Fibroblast of lung (primary cell): ENCODE measurements around the gene RANBP3. TPM values are rescaled to one million over a fixed set of nuclear protein-coding genes. Genes with fewer than 3 reads are reported as not detected.
"Not testable (repeated sequence)": the region's sequence is repeated elsewhere in the genome, so short reads cannot be mapped to it uniquely, and the experiment has no call there.

Experiments
- DNase-seq, 2 donors: peaks; one replicate each; pipeline versions ENCODE4 v3.0.0 to v3.0.0-alpha.2; 2010; ENCODE audit warnings: low read depth in 2 of 2
- H2AFZ ChIP-seq: 2 replicates; pipeline ENCODE4 v1.5.1; 2012; ENCODE audit warnings: low read length, control low read depth, inconsistent platforms
- H3K27ac ChIP-seq: 2 replicates; pipeline ENCODE4 v1.5.1; 2011; ENCODE audit warnings: low read length, control low read depth; ENCODE audit not compliant: insufficient read depth
- H3K27me3 ChIP-seq: 2 replicates; pipeline ENCODE4 v1.5.1; 2011; ENCODE audit warnings: mild to moderate bottlenecking, low read length; ENCODE audit not compliant: control insufficient read depth, insufficient read depth
- H3K36me3 ChIP-seq: 2 replicates; pipeline ENCODE4 v1.5.1; 2011; ENCODE audit warnings: low read length; ENCODE audit not compliant: control insufficient read depth, insufficient read depth
- H3K4me1 ChIP-seq: 2 replicates; pipeline ENCODE4 v1.5.1; 2011; ENCODE audit warnings: low read length; ENCODE audit not compliant: control insufficient read depth, insufficient read depth; ENCODE audit errors: extremely low read depth
- H3K4me2 ChIP-seq: 2 replicates; pipeline ENCODE4 v1.5.1; 2011; ENCODE audit warnings: low read length, control low read depth; ENCODE audit not compliant: insufficient read depth; ENCODE audit errors: extremely low read depth
- H3K4me3 ChIP-seq, 4 experiments: fragments of 200-600 bp in 1 of 4; sonication (generic) in 1 of 4; replicated peaks in 1 of 4; 2 replicates each; pipeline ENCODE4 v1.5.1; 2011 to 2016; ENCODE audit warnings: low read length in 4 of 4, low read depth in 3 of 4, mild to moderate bottlenecking in 3 of 4, control low read depth in 2 of 4, inconsistent platforms in 1 of 4, mixed read lengths in 1 of 4; ENCODE audit not compliant: insufficient read depth in 1 of 4; ENCODE audit errors: control extremely low read depth in 1 of 4
- H3K79me2 ChIP-seq: 2 replicates; pipeline ENCODE4 v1.5.1; 2012; ENCODE audit warnings: mild to moderate bottlenecking, low read length, inconsistent platforms; ENCODE audit not compliant: control insufficient read depth, insufficient read depth
- H3K9ac ChIP-seq: 2 replicates; pipeline ENCODE4 v1.5.1; 2011; ENCODE audit warnings: mild to moderate bottlenecking, low read length, control low read depth; ENCODE audit not compliant: insufficient read depth
- H3K9me3 ChIP-seq: 2 replicates; pipeline ENCODE4 v1.5.1; 2012; ENCODE audit warnings: low read depth, low read length; ENCODE audit not compliant: control insufficient read depth, insufficient read depth
- H4K20me1 ChIP-seq: 2 replicates; pipeline ENCODE4 v1.5.1; 2011; ENCODE audit warnings: low read length; ENCODE audit not compliant: control insufficient read depth, insufficient read depth; ENCODE audit errors: extremely low read depth
- CTCF ChIP-seq, 2 donors: IDR thresholded peaks in 1 of 2; conservative IDR thresholded peaks in 1 of 2; 1 replicate in 1 of 2; 2 replicates in 1 of 2; pipeline ENCODE4 v1.5.1; 2011 to 2012; ENCODE audit warnings: low read length in 2 of 2, control low read depth in 1 of 2, inconsistent platforms in 1 of 2, low read depth in 1 of 2, mild to moderate bottlenecking in 1 of 2
- EZH2 ChIP-seq: IDR thresholded peaks from 2 replicates; pipeline ENCODE4 v1.5.1; 2012; ENCODE audit warnings: low read length, control low read depth, mild to moderate bottlenecking; ENCODE audit errors: missing control alignments
- polyA plus RNA-seq, 2 donors: library from polyadenylated mRNA; depleted of rRNA in 1 of 2; stranded (reverse) in 1 of 2; unstranded in 1 of 2; fragments of >200 nt; gene quantifications; 2 replicates each; pipeline ENCODE4 v1.2.1, GENCODE V29; 2011 to 2012; ENCODE audit warnings: missing spikeins in 1 of 2
- total RNA-seq: library from RNA; depleted of rRNA; stranded (reverse); fragments of >200 nt; gene quantifications from 2 replicates; pipeline ENCODE4 v1.2.1, GENCODE V29; 2014

The RANBP3 gene
- total and polyA plus RNA-seq, 2 donors (not counting 1 experiment from before 2014, with no cell fraction given): 39.8 to 59.4 TPM

GRCh38 chr19:5961969-5962945 lies 15.7 kb downstream of the RANBP3 start:
- H3K4me2 ChIP-seq: peak overlapping the region; percentile 17
- peaks cover 44% of the 10 kb centered on the region for H3K4me1 ChIP-seq
- no peaks in the 10 kb centered on the region for H3K27me3 ChIP-seq
- H3K36me3 ChIP-seq: peaks cover 1% of the 10 kb centered on the region
- TF ChIP-seq CTCF (conservative IDR thresholded peaks at IDR 0.05 in 1 of 2, IDR thresholded peaks at IDR 0.05 in 1 of 2; ENCODE audit: low read depth in 1 of 2, low read length in 2 of 2): no peak
- no peak for TF ChIP-seq EZH2
- H3K9ac ChIP-seq: peak overlapping the region; percentile 48
- H3K79me2 ChIP-seq: peaks cover 91% of the 10 kb centered on the region
- peak; percentile 23 to 69 for DNase-seq
- peaks cover 1% of the 10 kb centered on the region for H4K20me1 ChIP-seq
- H3K27ac ChIP-seq: peak overlapping the region; percentile 49
- no peaks in the 10 kb centered on the region for H3K9me3 ChIP-seq
- H2AFZ ChIP-seq: no peak overlapping the region
- H3K4me3 ChIP-seq: no peak overlapping the region

- H3K4me1 ChIP-seq: peaks cover 37% of the 10 kb centered on the region
- H3K27me3 ChIP-seq, H3K9me3 ChIP-seq, H2AFZ ChIP-seq, DNase-seq, H3K36me3 ChIP-seq, H3K4me3 ChIP-seq, H4K20me1 ChIP-seq: not testable (repeated sequence)
- H3K27ac ChIP-seq: peak overlapping the region; percentile 49
- H3K9ac ChIP-seq: peak overlapping the region; percentile 48
- H3K4me2 ChIP-seq: peak overlapping the region; percentile 17
- peaks cover 93% of the 10 kb centered on the region for H3K79me2 ChIP-seq
Measured at GRCh38 chr19:5961641-5961968, 16.3 kb downstream of the RANBP3 start.

GRCh38 chr19:5960005-5961001 lies 17.6 kb downstream of the RANBP3 start:
- Histone ChIP-seq H3K4me1 (peaks cover 25% of the 10 kb centered on the region), H4K20me1 (peaks cover 1% of the 10 kb centered on the region), H3K36me3 (peaks cover 1% of the 10 kb centered on the region), H2AFZ (no peak overlapping the region), H3K27ac (no peak overlapping the region), H3K4me2 (no peak overlapping the region), H3K79me2 (peaks cover 89% of the 10 kb centered on the region), H3K4me3 (no peak overlapping the region), H3K9me3 (no peaks in the 10 kb centered on the region), H3K9ac (no peak overlapping the region), H3K27me3 (no peaks in the 10 kb centered on the region)
- DNase-seq: no peak
- no peak for TF ChIP-seq EZH2
- TF ChIP-seq CTCF (conservative IDR thresholded peaks at IDR 0.05 in 1 of 2, IDR thresholded peaks at IDR 0.05 in 1 of 2; ENCODE audit: low read depth in 1 of 2, low read length in 2 of 2): no peak
